Measurements from ENCODE around the gene ANKRD23.

DNA sequence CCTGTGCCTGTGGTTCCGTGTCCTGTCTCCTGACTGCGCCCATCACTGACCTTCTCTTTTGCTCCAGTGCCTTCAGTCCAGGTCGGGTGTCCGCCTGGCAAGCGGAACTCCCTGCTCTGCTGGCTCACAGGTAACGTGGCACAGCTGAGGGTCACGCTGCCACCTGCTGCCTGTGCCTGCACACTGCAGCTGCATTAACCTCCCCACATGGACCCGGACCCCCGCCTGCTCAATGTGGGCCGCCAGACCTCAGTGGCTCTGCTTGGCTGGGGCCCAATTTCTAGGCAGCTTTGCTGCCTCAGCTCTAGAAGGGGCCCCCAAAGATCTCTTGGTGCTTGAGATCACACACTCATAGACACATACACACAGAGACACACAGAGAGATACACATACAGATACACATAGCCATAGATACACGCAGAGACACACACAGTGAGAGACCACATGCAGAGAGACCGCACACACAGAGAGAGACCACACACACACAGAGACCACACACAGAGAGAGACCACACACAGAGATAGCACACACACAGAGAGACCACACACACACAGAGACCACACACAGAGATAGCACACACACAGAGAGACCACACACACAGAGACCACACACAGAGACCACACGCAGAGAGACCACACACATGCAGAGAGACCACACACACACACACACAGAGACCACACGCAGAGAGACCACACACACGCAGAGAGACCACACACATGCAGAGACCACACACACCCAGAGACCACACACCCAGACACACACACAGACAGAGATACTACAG, 42.6 kb downstream of the ANKRD23 start:
- TF ChIP-seq NFRKB (IDR thresholded peaks at IDR 0.05): no peak
- no peak for TF ChIP-seq FOXA1 (IDR thresholded peaks at IDR 0.05)
- no peak for TF ChIP-seq ELF4 (IDR thresholded peaks at IDR 0.05)
- no peak for TF ChIP-seq ZNF384 (IDR thresholded peaks at IDR 0.05)

Data from HEK293T (cell line).